ENCODE measurements around the gene RDH5. TPM values are rescaled to one million over a fixed set of nuclear protein-coding genes. Genes with fewer than 3 reads are reported as not detected.
A peak's percentile ranks its signal among the peaks of the same experiment; 100 is the strongest.

RDH5 gene
- total and polyA plus RNA-seq, 2 donors from 2014 or later = 11.1 to 30.2 TPM

DNA sequence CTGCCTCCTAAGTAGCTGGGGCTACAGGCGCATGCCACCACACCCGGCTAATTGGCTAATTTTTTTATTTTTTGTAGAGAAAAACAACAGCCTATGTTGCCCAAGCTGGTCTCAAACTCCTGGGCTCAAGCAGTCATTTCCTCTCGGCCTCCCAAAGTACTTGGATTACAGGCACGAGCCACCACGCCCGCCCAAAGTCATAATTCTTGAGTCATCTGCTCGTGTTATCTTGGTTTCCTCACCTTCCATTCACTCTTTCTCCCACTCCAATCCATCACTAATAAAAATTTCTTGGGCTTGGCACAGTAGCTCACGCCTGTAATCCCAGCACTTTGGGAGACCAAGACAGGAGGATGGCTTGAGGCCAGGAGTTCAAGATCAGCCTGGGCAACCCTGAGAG, 44.5 kb upstream of the RDH5 start:
- no peaks in the 10 kb centered on the region for H3K9me3 ChIP-seq (ENCODE audit: control insufficient read depth in 2 of 3, insufficient read depth in 1 of 3, low read length in 3 of 3)
- no peaks in the 10 kb centered on the region for H3K4me1 ChIP-seq (ENCODE audit: control insufficient read depth in 2 of 3, insufficient read depth in 2 of 3, low read depth in 1 of 3, low read length in 3 of 3)
- FAIRE-seq (no peak), DNase-seq (peak in 1 of 5 donors; percentile 11)
- no peak overlapping the region for H3K27ac ChIP-seq (ENCODE audit: low read depth in 2 of 2, low read length in 2 of 2)
- no peak overlapping the region for H3K4me3 ChIP-seq (ENCODE audit: low read length in 3 of 3)
- TF ChIP-seq, protein P1, sequence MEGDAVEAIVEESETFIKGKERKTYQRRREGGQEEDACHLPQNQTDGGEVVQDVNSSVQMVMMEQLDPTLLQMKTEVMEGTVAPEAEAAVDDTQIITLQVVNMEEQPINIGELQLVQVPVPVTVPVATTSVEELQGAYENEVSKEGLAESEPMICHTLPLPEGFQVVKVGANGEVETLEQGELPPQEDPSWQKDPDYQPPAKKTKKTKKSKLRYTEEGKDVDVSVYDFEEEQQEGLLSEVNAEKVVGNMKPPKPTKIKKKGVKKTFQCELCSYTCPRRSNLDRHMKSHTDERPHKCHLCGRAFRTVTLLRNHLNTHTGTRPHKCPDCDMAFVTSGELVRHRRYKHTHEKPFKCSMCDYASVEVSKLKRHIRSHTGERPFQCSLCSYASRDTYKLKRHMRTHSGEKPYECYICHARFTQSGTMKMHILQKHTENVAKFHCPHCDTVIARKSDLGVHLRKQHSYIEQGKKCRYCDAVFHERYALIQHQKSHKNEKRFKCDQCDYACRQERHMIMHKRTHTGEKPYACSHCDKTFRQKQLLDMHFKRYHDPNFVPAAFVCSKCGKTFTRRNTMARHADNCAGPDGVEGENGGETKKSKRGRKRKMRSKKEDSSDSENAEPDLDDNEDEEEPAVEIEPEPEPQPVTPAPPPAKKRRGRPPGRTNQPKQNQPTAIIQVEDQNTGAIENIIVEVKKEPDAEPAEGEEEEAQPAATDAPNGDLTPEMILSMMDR (IDR thresholded peaks at IDR 0.05; ENCODE audit: borderline replicate concordance, extremely low read depth, insufficient read depth) = no peak
- intact Hi-C loops (cut with DNase I) = no loop called here
- no peak overlapping the region for H3K9ac ChIP-seq (ENCODE audit: low read length in 3 of 3)
- H3K36me3 ChIP-seq (ENCODE audit: control insufficient read depth in 2 of 3, insufficient read depth in 3 of 3, low read length in 3 of 3) = no peaks in the 10 kb centered on the region
- H3K27me3 ChIP-seq (ENCODE audit: control insufficient read depth, insufficient read depth, low read length) = no peaks in the 10 kb centered on the region

DNA sequence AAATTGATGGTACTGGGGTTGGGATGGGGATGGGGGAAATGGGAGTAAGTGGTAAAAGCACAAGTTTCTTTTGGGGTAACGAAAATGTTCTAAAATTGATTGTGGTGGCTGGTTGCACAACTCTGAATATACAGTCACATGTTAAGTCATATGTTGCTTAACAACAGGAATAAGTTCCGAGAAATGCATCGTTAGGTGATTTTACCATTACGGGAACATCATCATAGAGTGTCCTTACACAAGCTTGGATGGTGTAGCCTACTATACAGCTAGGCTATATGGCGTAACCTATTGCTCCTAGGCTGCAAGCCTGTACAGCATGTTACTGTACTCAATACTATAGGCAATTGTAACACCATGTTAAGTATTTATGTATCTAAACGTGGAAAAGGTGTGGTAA, 43.5 kb upstream of the RDH5 start:
- Histone ChIP-seq H3K27ac (ENCODE audit: low read depth in 2 of 2, low read length in 2 of 2) (no peak overlapping the region), H3K4me1 (ENCODE audit: control insufficient read depth in 2 of 3, insufficient read depth in 2 of 3, low read depth in 1 of 3, low read length in 3 of 3) (peaks cover 0 to 3% (median 0%) of the 10 kb centered on the region in 3 donors), H3K4me3 (ENCODE audit: low read length in 3 of 3) (no peak overlapping the region), H3K27me3 (ENCODE audit: control insufficient read depth, insufficient read depth, low read length) (no peaks in the 10 kb centered on the region), H3K9me3 (ENCODE audit: control insufficient read depth in 2 of 3, insufficient read depth in 1 of 3, low read length in 3 of 3) (no peaks in the 10 kb centered on the region), H3K36me3 (ENCODE audit: control insufficient read depth in 2 of 3, insufficient read depth in 3 of 3, low read length in 3 of 3) (no peaks in the 10 kb centered on the region), H3K9ac (ENCODE audit: low read length in 3 of 3) (no peak overlapping the region)
- TF ChIP-seq, protein P1 (IDR thresholded peaks at IDR 0.05; ENCODE audit: borderline replicate concordance, extremely low read depth, insufficient read depth) = no peak
- no peak for FAIRE-seq
- intact Hi-C loops (cut with DNase I) = no loop called here
- DNase-seq = no peak

DNA sequence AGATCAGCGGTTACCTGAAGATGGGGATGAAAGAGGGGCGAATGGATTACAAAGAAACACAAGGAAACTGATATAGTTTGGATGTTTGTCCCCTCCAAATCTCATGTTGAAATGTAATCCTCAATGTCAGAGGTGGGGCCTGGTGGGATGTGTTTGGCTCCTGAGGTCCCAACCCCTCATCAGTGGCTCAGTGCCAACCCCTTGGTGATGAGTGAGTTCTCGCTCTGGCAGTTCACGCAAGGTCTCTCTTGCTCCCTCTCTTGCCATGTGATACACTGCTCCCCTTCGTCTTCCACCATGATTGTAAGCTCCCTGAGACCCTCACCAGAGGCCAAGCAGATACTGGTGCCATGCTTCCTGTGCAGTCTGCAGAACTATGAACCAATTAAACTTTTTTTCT, 40.5 kb upstream of the RDH5 start:
- intact Hi-C loops (cut with DNase I) = no loop called here
- H3K36me3 ChIP-seq (ENCODE audit: control insufficient read depth in 2 of 3, insufficient read depth in 3 of 3, low read length in 3 of 3) = no peaks in the 10 kb centered on the region
- no peak for FAIRE-seq

More for the DNA sequence above, 40.5 kb upstream of the RDH5 start:
- DNase-seq = peak in 1 of 5 donors; percentile 22
- Histone ChIP-seq H3K4me3 (ENCODE audit: low read length in 3 of 3) (no peak overlapping the region), H3K9me3 (ENCODE audit: control insufficient read depth in 2 of 3, insufficient read depth in 1 of 3, low read length in 3 of 3) (no peaks in the 10 kb centered on the region), H3K27ac (ENCODE audit: low read depth in 2 of 2, low read length in 2 of 2) (no peak overlapping the region), H3K4me1 (ENCODE audit: control insufficient read depth in 2 of 3, insufficient read depth in 2 of 3, low read depth in 1 of 3, low read length in 3 of 3) (peaks cover 0 to 6% (median 0%) of the 10 kb centered on the region in 3 donors), H3K9ac (ENCODE audit: low read length in 3 of 3) (no peak overlapping the region), H3K27me3 (ENCODE audit: control insufficient read depth, insufficient read depth, low read length) (no peaks in the 10 kb centered on the region)
- TF ChIP-seq, protein P1 (IDR thresholded peaks at IDR 0.05; ENCODE audit: borderline replicate concordance, extremely low read depth, insufficient read depth) = no peak

Measured in kidney (tissue), 14 donors.